Smooth muscle cell of the coronary artery (primary cell): ENCODE results near the gene FYCO1. TPM values are rescaled to one million over a fixed set of nuclear protein-coding genes. Genes with fewer than 3 reads are reported as not detected.

ENCODE experiments used
- total RNA-seq: library from RNA; depleted of rRNA; stranded (reverse); fragments of >200 nt; gene quantifications from 2 replicates; pipeline ENCODE4 v1.2.3, GENCODE V29; 2014; ENCODE audit warnings: low replicate concordance

Gene FYCO1
- 23.2 and 28.4 TPM in 2 replicates for total RNA-seq

GRCh38 chr3:45995236-45996192, at the start of gene FYCO1:
Gene FYCO1 (minus strand): TSS chr3:45995824. CDS start chr3:45984910, 10,914 bp downstream.

GRCh38 chr3:46027021-46027705, 31.5 kb upstream of the FYCO1 start, which contains the start of gene XCR1:
Gene XCR1 (minus strand): TSS chr3:46027483. CDS start chr3:46021947, 5,536 bp downstream.

GRCh38 chr3:45943207-45943846, 52.3 kb downstream of the FYCO1 start, which contains the start of gene CXCR6:
Gene CXCR6 (plus strand): TSS chr3:45943464. CDS start chr3:45946482, 3,018 bp downstream.

GRCh38 chr3:45885979-45886705, 109.5 kb downstream of the FYCO1 start, which contains the start of gene CCR9:
Gene CCR9 (plus strand): TSS chr3:45886543. CDS start chr3:45894934, 8,391 bp downstream.

Other genes starting within 250 kb of the FYCO1 start
- gene SLC6A20, start 199.3 kb downstream of the FYCO1 start, total RNA-seq, result not detected in 2 replicates
- gene LZTFL1, start 153.7 kb downstream of the FYCO1 start, total RNA-seq, result 9.1 and 15.2 TPM in 2 replicates
- gene CCR9, start 109.3 kb downstream of the FYCO1 start, total RNA-seq, result not detected in 2 replicates
- gene CXCR6, start 52.4 kb downstream of the FYCO1 start, total RNA-seq, result not detected in 2 replicates
- gene XCR1, start 31.7 kb upstream of the FYCO1 start, total RNA-seq, result 0.23 TPM in 1 of 2 replicates, not detected in the other
- 8.0 TPM in 1 of 2 replicates, not detected in the other for gene CCR1, start 212.5 kb upstream of the FYCO1 start, total RNA-seq
- 0.94 TPM in 1 of 2 replicates, not detected in the other for gene CCR3, start 246.6 kb upstream of the FYCO1 start, total RNA-seq